ENCODE data around the gene ZNF749.

- TF ChIP-seq, protein P1, sequence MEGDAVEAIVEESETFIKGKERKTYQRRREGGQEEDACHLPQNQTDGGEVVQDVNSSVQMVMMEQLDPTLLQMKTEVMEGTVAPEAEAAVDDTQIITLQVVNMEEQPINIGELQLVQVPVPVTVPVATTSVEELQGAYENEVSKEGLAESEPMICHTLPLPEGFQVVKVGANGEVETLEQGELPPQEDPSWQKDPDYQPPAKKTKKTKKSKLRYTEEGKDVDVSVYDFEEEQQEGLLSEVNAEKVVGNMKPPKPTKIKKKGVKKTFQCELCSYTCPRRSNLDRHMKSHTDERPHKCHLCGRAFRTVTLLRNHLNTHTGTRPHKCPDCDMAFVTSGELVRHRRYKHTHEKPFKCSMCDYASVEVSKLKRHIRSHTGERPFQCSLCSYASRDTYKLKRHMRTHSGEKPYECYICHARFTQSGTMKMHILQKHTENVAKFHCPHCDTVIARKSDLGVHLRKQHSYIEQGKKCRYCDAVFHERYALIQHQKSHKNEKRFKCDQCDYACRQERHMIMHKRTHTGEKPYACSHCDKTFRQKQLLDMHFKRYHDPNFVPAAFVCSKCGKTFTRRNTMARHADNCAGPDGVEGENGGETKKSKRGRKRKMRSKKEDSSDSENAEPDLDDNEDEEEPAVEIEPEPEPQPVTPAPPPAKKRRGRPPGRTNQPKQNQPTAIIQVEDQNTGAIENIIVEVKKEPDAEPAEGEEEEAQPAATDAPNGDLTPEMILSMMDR (conservative IDR thresholded peaks at IDR 0.05) = no peak
- TF ChIP-seq EZH2 (IDR thresholded peaks at IDR 0.05; ENCODE audit: low read depth) = no peak
Measured at GRCh38 chr19:57395710-57396109, 39.4 kb upstream of the ZNF749 start.

All from PC-9 (cell line).